ENCODE data around the gene PSMD12. TPM values are rescaled to one million over a fixed set of nuclear protein-coding genes. Genes with fewer than 3 reads are reported as not detected.
"Not testable (repeated sequence)": the region's sequence is repeated elsewhere in the genome, so short reads cannot be mapped to it uniquely, and the experiment has no call there.

The PSMD12 gene
- total RNA-seq, 2 experiments from 2014 or later = 39.8 to 40.5 TPM

GRCh38 chr17:67400193-67400592 is 33.8 kb upstream of the PSMD12 start:
- no peaks in the 10 kb centered on the region for H3K9me3 Mint-ChIP-seq
- peak; percentile 3 for ATAC-seq (ENCODE audit: low read depth)
- H3K4me3 Mint-ChIP-seq = peak overlapping the region; percentile 71
- H3K4me1 Mint-ChIP-seq = peaks cover 57% of the 10 kb centered on the region
- H3K27ac Mint-ChIP-seq = peak overlapping the region; percentile 87
- POLR2A ChIA-PET = interaction anchor here (1.0 to 1.8 kb wide), 5 partner anchors 9 to 41 kb away, joined by 3 to 8 read pairs (median 4); no protein-coding TSS in a partner anchor
- peaks cover 14% of the 10 kb centered on the region for H3K36me3 Mint-ChIP-seq
- H3K27me3 Mint-ChIP-seq = no peaks in the 10 kb centered on the region
- no peak for DNase-seq

DNA sequence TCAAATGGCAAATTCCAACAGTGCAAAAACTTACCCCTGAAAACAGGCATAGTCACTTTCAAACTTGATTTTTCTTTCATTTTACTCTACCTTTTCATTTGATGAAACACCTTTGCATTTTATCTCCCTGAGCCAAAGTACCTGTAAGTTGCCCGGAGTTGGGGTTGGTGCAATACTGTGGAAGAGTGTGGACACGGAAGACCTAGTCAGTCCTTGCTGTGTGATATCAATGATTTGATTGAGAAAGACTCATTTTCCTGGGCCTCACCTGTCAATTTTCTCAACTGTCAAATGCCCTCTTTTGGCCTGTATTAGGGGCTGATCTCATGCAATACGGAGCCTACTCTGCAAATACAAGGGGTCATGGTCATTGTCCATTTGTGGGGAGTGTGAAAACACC is 33.3 kb upstream of the PSMD12 start:
- peaks cover 17% of the 10 kb centered on the region for H3K36me3 Mint-ChIP-seq
- no peak for DNase-seq
- H3K9me3 Mint-ChIP-seq = no peaks in the 10 kb centered on the region
- peak overlapping the region; percentile 87 for H3K27ac Mint-ChIP-seq
- POLR2A ChIA-PET = interaction anchor here (1.5 kb wide), 1 partner anchor 9 kb away, joined by 5 read pairs; no protein-coding TSS in a partner anchor
- no peaks in the 10 kb centered on the region for H3K27me3 Mint-ChIP-seq
- ATAC-seq (ENCODE audit: low read depth) = no peak
- peaks cover 57% of the 10 kb centered on the region for H3K4me1 Mint-ChIP-seq
- H3K4me3 Mint-ChIP-seq = peak overlapping the region; percentile 71

GRCh38 chr17:67393809-67394397 is 27.5 kb upstream of the PSMD12 start:
- DNase-seq (no peak), ATAC-seq (ENCODE audit: low read depth) (no peak)
- Mint-ChIP-seq H3K27ac (no peak overlapping the region), H3K9me3 (no peaks in the 10 kb centered on the region), H3K4me1 (peaks cover 46% of the 10 kb centered on the region), H3K27me3 (no peaks in the 10 kb centered on the region), H3K36me3 (peaks cover 21% of the 10 kb centered on the region), H3K4me3 (no peak overlapping the region)
- POLR2A ChIA-PET = interaction anchor here (1.0 kb wide), 1 partner anchor 15 kb away, joined by 4 read pairs; no protein-coding TSS in a partner anchor

DNA sequence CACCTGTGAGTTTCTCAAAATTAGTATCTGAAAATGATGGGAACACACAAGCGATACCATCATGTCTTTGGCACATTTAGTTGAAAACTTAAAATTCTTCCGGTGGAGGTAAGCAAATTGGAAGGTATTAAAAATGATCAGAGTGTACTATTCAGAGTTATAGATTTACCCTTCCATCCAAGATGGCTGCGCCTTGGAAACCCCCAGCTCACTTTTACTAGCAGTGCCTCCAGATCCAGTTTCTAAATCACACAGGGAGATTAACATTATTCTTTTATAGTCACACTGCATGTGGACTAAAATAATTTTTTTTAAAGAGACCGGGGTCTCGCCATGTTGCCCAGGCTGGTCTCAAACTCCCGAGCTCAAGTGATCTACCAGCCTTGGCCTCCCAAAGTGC is 25.7 kb upstream of the PSMD12 start:
- no peak for DNase-seq
- Mint-ChIP-seq H3K9me3 (no peaks in the 10 kb centered on the region), H3K4me1 (peaks cover 46% of the 10 kb centered on the region), H3K36me3 (peaks cover 22% of the 10 kb centered on the region), H3K27me3 (no peaks in the 10 kb centered on the region), H3K4me3 (peak overlapping the region; percentile 88), H3K27ac (peak overlapping the region; percentile 54)
- ATAC-seq (ENCODE audit: low read depth) = no peak
- POLR2A ChIA-PET = interaction anchor here (6.5 kb wide), 1 partner anchor 85 kb away, joined by 70 read pairs; no protein-coding TSS in a partner anchor

DNA sequence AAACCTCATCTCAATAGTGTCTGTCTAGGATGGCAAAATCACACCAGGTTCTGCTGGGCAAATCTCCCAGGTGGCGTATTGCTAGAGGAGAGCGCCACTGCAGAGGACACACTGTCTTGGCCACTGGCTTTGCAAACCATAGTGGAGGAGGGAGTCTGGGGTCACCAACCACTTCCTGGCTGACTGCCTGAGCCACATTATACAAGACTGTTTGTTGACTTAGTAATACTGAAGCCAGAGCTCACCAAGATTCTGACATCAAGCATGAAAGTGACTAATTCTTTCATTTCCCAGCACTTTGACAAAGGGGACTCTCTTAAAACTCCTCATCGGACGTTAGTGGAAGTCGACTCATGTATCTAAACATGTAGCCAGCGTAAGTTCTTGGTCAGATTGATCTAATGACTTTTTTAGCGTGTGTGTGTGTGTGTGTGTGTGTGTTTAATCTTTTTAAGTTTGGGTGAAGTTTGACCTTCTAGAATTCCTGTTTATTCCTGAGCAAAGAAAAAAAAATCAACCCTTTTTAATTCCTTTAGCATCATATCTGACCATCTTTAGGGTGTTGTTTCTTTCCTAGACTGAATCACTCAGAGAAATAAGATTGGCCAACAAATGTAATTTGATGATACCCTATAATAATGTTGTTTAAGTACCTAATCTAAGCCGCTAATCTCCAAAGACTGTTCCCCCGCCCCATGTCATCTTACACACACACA is 24.4 kb upstream of the PSMD12 start:
- peaks cover 55% of the 10 kb centered on the region for H3K4me1 Mint-ChIP-seq

GRCh38 chr17:67390006-67390645 is 23.7 kb upstream of the PSMD12 start:
- H3K4me1 Mint-ChIP-seq = peaks cover 55% of the 10 kb centered on the region
- H3K27me3 Mint-ChIP-seq = no peaks in the 10 kb centered on the region
- peak overlapping the region; percentile 88 for H3K4me3 Mint-ChIP-seq
- ATAC-seq (ENCODE audit: low read depth) = no peak
- H3K27ac Mint-ChIP-seq = peak overlapping the region; percentile 92
- no peak for DNase-seq
- peaks cover 25% of the 10 kb centered on the region for H3K36me3 Mint-ChIP-seq
- H3K9me3 Mint-ChIP-seq = no peaks in the 10 kb centered on the region
- POLR2A ChIA-PET = interaction anchor here (0.6 to 6.5 kb wide), 12 partner anchors 9 to 567 kb away, joined by 3 to 70 read pairs (median 6); no protein-coding TSS in a partner anchor

More for the DNA sequence above, 24.4 kb upstream of the PSMD12 start:
- peaks cover 25% of the 10 kb centered on the region for H3K36me3 Mint-ChIP-seq
- H3K9me3 Mint-ChIP-seq = no peaks in the 10 kb centered on the region
- peak overlapping the region; percentile 88 for H3K4me3 Mint-ChIP-seq
- POLR2A ChIA-PET = interaction anchor here (0.5 to 6.5 kb wide), 12 partner anchors 8 to 568 kb away, joined by 3 to 70 read pairs (median 6); no protein-coding TSS in a partner anchor
- ATAC-seq (ENCODE audit: low read depth) (peak; percentile 92), DNase-seq (peak; percentile 68)
- H3K27me3 Mint-ChIP-seq = no peaks in the 10 kb centered on the region
- H3K27ac Mint-ChIP-seq = peak overlapping the region; percentile 92

GRCh38 chr17:67388986-67389385 is 22.6 kb upstream of the PSMD12 start:
- DNase-seq (no peak), ATAC-seq (ENCODE audit: low read depth) (no peak)
- POLR2A ChIA-PET = interaction anchor here (1.0 to 6.5 kb wide), 6 partner anchors 10 to 88 kb away, joined by 5 to 70 read pairs (median 29); no protein-coding TSS in a partner anchor
- Mint-ChIP-seq H3K4me3 (no peak overlapping the region), H3K36me3 (peaks cover 24% of the 10 kb centered on the region), H3K27me3 (no peaks in the 10 kb centered on the region), H3K27ac (peak overlapping the region; percentile 72), H3K4me1 (peaks cover 55% of the 10 kb centered on the region), H3K9me3 (no peaks in the 10 kb centered on the region)

GRCh38 chr17:67388536-67388935 is 22.2 kb upstream of the PSMD12 start:
- not testable (repeated sequence) for H3K4me3 Mint-ChIP-seq; ATAC-seq (ENCODE audit: low read depth); H3K27me3 Mint-ChIP-seq; H3K27ac Mint-ChIP-seq; H3K9me3 Mint-ChIP-seq; DNase-seq
- POLR2A ChIA-PET = interaction anchor here (2.5 to 6.5 kb wide), 5 partner anchors 10 to 88 kb away, joined by 7 to 70 read pairs (median 39); no protein-coding TSS in a partner anchor
- Mint-ChIP-seq H3K36me3 (peaks cover 27% of the 10 kb centered on the region), H3K4me1 (peaks cover 55% of the 10 kb centered on the region)

DNA sequence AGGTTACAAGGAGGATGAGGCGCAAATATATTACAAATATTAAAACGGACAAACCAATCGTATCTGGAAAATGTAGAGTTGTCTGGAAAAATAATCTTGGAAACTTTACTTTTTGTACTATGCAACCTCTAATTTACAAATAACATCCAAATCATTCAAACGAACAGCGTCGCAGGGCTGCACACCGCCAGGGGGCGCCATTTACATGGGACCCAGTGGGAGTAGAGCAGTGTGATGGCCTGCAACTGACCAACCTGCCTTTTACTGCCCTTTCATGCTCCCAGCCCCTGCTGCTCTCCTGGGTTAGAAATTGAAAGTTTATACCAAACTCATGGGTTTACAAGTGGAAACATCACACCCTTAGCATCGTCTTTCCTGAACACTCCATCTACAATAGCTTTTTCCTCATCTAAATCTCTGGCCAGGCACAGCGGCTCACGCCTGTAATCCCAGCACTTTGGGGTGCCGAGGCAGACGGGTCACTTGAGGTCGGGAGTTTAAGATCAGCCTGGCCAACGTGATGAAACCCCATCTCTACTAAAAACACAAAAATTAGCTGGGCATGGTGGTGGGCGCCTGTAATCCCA is 20.7 kb upstream of the PSMD12 start:
- peaks cover 49% of the 10 kb centered on the region for H3K4me1 Mint-ChIP-seq
- no peaks in the 10 kb centered on the region for H3K27me3 Mint-ChIP-seq
- ATAC-seq (ENCODE audit: low read depth) (no peak), DNase-seq (peak; percentile 79)
- H3K36me3 Mint-ChIP-seq = peaks cover 34% of the 10 kb centered on the region
- peak overlapping the region; percentile 31 for H3K27ac Mint-ChIP-seq
- POLR2A ChIA-PET = interaction anchor here (0.6 to 6.5 kb wide), 4 partner anchors 11 to 90 kb away, joined by 3 to 70 read pairs (median 5); no protein-coding TSS in a partner anchor
- H3K4me3 Mint-ChIP-seq = no peak overlapping the region
- no peaks in the 10 kb centered on the region for H3K9me3 Mint-ChIP-seq

DNA sequence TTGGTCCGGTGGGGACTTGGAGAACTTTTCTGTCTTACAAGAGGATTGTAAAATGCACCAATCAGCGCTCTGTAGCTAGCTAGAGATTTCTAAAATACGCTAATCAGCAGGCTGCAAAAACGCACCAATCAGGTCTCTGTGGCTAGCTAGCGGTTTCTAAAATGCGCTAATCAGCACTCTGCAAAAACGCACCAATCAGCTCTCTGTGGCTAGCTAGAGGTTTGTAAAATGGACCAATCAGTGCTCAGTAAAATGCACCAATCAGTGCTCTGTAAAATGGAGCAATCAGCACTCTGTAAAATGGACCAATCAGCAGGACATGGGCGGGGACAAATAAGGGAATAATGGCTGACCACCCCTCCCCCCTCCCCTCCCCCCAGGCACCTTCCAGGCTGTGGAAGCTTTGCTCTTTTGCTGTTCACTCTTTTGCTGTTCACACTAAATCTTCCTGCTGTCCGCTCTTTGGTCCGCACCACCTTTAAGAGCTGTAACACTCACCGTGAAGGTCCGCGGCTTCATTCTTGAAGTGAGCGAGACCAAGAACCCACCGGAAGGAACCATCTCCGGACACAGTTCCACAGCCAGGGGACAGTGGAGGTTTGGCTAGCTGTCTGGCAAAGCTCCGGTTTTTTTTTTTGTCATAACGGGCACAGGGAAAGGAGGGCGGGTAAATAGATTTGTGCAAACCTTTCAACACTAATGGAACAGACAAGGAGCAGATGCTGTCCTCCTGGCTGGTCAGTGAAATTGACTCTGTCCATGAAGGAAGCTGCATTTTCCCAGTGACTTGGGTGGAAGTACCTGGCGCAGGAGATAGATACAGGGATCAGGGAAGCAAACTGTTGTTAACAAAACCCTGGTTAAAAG is 19.0 kb upstream of the PSMD12 start:
- peaks cover 35% of the 10 kb centered on the region for H3K36me3 Mint-ChIP-seq
- DNase-seq (no peak), ATAC-seq (ENCODE audit: low read depth) (no peak)
- no peaks in the 10 kb centered on the region for H3K9me3 Mint-ChIP-seq
- POLR2A ChIA-PET = interaction anchor here (1.2 to 1.6 kb wide), 3 partner anchors 15 to 90 kb away, joined by 5 to 8 read pairs (median 5); no protein-coding TSS in a partner anchor
- H3K27ac Mint-ChIP-seq = peak overlapping the region; percentile 60
- H3K4me3 Mint-ChIP-seq = no peak overlapping the region
- H3K4me1 Mint-ChIP-seq = peaks cover 43% of the 10 kb centered on the region
- no peaks in the 10 kb centered on the region for H3K27me3 Mint-ChIP-seq

DNA sequence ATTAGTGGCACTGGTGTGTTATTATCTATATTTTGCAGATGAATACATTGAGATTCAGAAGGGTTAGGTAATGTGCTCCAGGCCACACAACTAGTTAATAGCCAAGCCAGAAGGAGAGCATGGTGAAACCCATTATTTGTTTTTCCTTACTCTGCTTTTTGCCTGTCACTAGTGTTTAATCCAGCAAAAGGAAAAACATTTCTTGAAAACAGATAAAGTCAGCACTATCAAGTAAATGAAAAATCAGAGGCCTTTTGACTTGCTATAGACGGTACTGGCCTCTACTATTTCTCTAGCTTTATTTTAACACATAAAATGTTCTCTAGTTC is 15.5 kb upstream of the PSMD12 start:
- Mint-ChIP-seq H3K4me3 (peak overlapping the region; percentile 24), H3K27ac (peak overlapping the region; percentile 67), H3K27me3 (no peaks in the 10 kb centered on the region), H3K4me1 (peaks cover 32% of the 10 kb centered on the region), H3K9me3 (no peaks in the 10 kb centered on the region), H3K36me3 (peaks cover 34% of the 10 kb centered on the region)
- no peak for DNase-seq
- no peak for ATAC-seq (ENCODE audit: low read depth)
- POLR2A ChIA-PET = interaction anchor here (0.7 to 1.0 kb wide), 4 partner anchors 57 to 143 kb away, joined by 3 to 6 read pairs (median 4); no protein-coding TSS in a partner anchor

DNA sequence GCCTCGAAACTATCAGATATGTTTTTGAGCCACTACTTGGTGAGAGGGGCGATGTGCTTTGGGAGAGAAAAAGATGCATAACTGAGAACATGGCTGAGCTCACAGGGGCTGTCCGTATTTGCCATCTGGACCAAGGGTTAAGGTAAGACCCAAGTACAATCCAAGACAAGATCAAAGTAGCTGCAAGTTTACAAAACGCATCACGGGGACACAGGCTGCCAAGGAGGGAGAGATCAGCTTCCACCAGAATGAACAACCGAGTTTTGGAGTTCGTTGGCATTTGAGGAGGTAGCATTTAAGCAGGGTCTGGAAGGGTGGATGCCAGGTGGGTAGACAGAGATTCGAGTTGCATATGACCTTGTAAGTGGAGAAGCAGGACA is 12.9 kb upstream of the PSMD12 start:
- Mint-ChIP-seq H3K4me3 (peak overlapping the region; percentile 93), H3K27me3 (no peaks in the 10 kb centered on the region), H3K36me3 (peaks cover 25% of the 10 kb centered on the region), H3K9me3 (no peaks in the 10 kb centered on the region), H3K27ac (peak overlapping the region; percentile 93), H3K4me1 (peaks cover 43% of the 10 kb centered on the region)
- POLR2A ChIA-PET = interaction anchor here (0.7 to 7.3 kb wide), 16 partner anchors 10 to 447 kb away, joined by 3 to 120 read pairs (median 4); partner anchors contain the start of genes NOL11 and PSMD12
- DNase-seq (no peak), ATAC-seq (ENCODE audit: low read depth) (no peak)

Measured in activated naive CD8-positive, alpha-beta T cell treated with anti-CD3 and anti-CD28 coated beads, Interleukin-2, amount 10 ng/mL, durations not matched to agents 7 days and 5 days (primary cell).